GM12891 (cell line): ENCODE measurements around the gene ZFAND4.

Experiments
- POLR2A ChIP-seq: IDR thresholded peaks from 2 replicates; pipeline ENCODE4 v1.6.1; 2011; ENCODE audit warnings: low read depth, low read length, control low read depth
- POLR2AphosphoS5 ChIP-seq: IDR thresholded peaks from 2 replicates; pipeline ENCODE4 v1.6.1; 2011; ENCODE audit warnings: low read depth, low read length, control low read depth
- POU2F2 ChIP-seq: IDR thresholded peaks from 2 replicates; pipeline ENCODE4 v1.6.1; 2011; ENCODE audit warnings: low read depth, mild to moderate bottlenecking, control low read depth, low read length, moderate library complexity
- SPI1 ChIP-seq: IDR thresholded peaks from 2 replicates; pipeline ENCODE4 v1.6.1; 2011; ENCODE audit warnings: low read depth, low read length, control low read depth
- TAF1 ChIP-seq: IDR thresholded peaks from 2 replicates; pipeline ENCODE4 v1.6.1; 2011; ENCODE audit warnings: low read depth, low read length, control low read depth

GRCh38 chr10:45657033-45657926 is 15.3 kb downstream of the ZFAND4 start:
- TF ChIP-seq POLR2A: no peak
- TF ChIP-seq TAF1: no peak
- no peak for TF ChIP-seq POLR2AphosphoS5
- TF ChIP-seq SPI1: no peak
- TF ChIP-seq POU2F2: no peak
